ENCODE measurements around the gene PML. TPM values are rescaled to one million over a fixed set of nuclear protein-coding genes. Genes with fewer than 3 reads are reported as not detected.

Gene PML
- total RNA-seq, 1 experiment from 2014 or later: 24.6 TPM

GRCh38 chr15:73947651-73948050 is 46.9 kb upstream of the PML start:
- Histone ChIP-seq H2BK12ac (ENCODE audit: insufficient read length, low read depth, low read length) (no peak overlapping the region), H3K4me2 (ENCODE audit: insufficient read depth, insufficient read length, low read length) (no peak overlapping the region), H2AK5ac (ENCODE audit: insufficient read length, low read length) (no peak overlapping the region), H3K18ac (ENCODE audit: insufficient read length, low read depth, low read length) (no peak overlapping the region), H3K56ac (ENCODE audit: insufficient read length, low read depth, low read length) (no peak overlapping the region), H3K14ac (ENCODE audit: insufficient read depth, low read length) (no peak overlapping the region), H3K4me1 (ENCODE audit: insufficient read depth, low read length) (no peaks in the 10 kb centered on the region), H3K4ac (ENCODE audit: low read depth, low read length) (no peak overlapping the region), H2BK15ac (ENCODE audit: low read depth, low read length) (no peak overlapping the region), H2BK5ac (ENCODE audit: insufficient read length, low read length) (no peak overlapping the region), H3K23me2 (ENCODE audit: insufficient read length, low read depth, low read length, poor library complexity, severe bottlenecking) (no peaks in the 10 kb centered on the region), H3K23ac (ENCODE audit: insufficient read length, low read depth, low read length) (no peak overlapping the region), H2AFZ (ENCODE audit: low read length) (no peak overlapping the region), H4K91ac (ENCODE audit: insufficient read length, low read depth, low read length) (no peak overlapping the region), H2BK120ac (ENCODE audit: low read depth, low read length, poor library complexity, severe bottlenecking) (no peak overlapping the region), H3K27me3 (ENCODE audit: insufficient read depth, low read length) (no peaks in the 10 kb centered on the region), H3K79me1 (ENCODE audit: insufficient read depth, low read depth, low read length, poor library complexity, severe bottlenecking) (no peaks in the 10 kb centered on the region), H4K5ac (ENCODE audit: insufficient read length, low read depth, low read length) (no peak overlapping the region), H4K20me1 (ENCODE audit: control insufficient read depth, insufficient read depth, insufficient read length) (no peaks in the 10 kb centered on the region), H4K8ac (replicated peaks; ENCODE audit: insufficient read length, low read depth, low read length) (no peak overlapping the region), H3K79me2 (ENCODE audit: insufficient read depth, low read length) (no peaks in the 10 kb centered on the region), H3T11ph (ENCODE audit: low read length) (no peak overlapping the region), H2BK20ac (ENCODE audit: low read depth, low read length, poor library complexity, severe bottlenecking) (no peak overlapping the region), H3K9ac (ENCODE audit: extremely low read depth, insufficient read length, low read length) (no peak overlapping the region), H3K27ac (ENCODE audit: insufficient read length, low read depth, low read length) (no peak overlapping the region), H3K9me3 (ENCODE audit: control insufficient read depth, low read depth, low read length) (no peaks in the 10 kb centered on the region)
- Mint-ChIP-seq H3K4me1 (peaks cover 9 to 20% of the 10 kb centered on the region in 2 experiments), H3K9me3 (no peaks in the 10 kb centered on the region), H3K4me3 (no peak overlapping the region), H3K36me3 (ENCODE audit: insufficient read depth in 1 of 3, low read depth in 3 of 3) (no peaks in the 10 kb centered on the region; a peak in 1 of 7 replicates), H3K27me3 (ENCODE audit: low read depth) (peaks cover 12% of the 10 kb centered on the region), H3K27ac (no peak overlapping the region)
- TF ChIP-seq CTCF (conservative IDR thresholded peaks at IDR 0.05): no peak
- WGBS (ENCODE audit: extremely low coverage, insufficient read length, low lambda C conversion rate): no CpG with 5 or more reads among the region's 9 CpGs
- DNase-seq: no peak

Measured in H9 (cell line).